Motor neuron (in vitro differentiated cells): ENCODE data around the gene CPED1. TPM values are rescaled to one million over a fixed set of nuclear protein-coding genes. Genes with fewer than 3 reads are reported as not detected.

Experiments
- ATAC-seq, 8 experiments: fragments of 200-7000 bp; cut with Tn5 transposase; replicated peaks in 6 of 8; 2 replicates each; pipeline ENCODE4 v1.8.0; 2021; ENCODE audit warnings: mild to moderate bottlenecking in 8 of 8, moderate library complexity in 8 of 8
- H3K27ac ChIP-seq, 2 donors: fragments of 250-450 bp; sonication (Bioruptor Pico); 2 replicates each; pipeline ENCODE4 v1.9.0; 2021; ENCODE audit warnings: antibody characterized with exemption in 2 of 2, mild to moderate bottlenecking in 2 of 2, moderate library complexity in 1 of 2
- H3K4me1 ChIP-seq, 2 donors: fragments of 250-450 bp; sonication (Bioruptor Pico); replicated peaks in 1 of 2; 2 replicates each; pipeline ENCODE4 v1.6.1; 2021; ENCODE audit warnings: antibody characterized with exemption in 2 of 2, mild to moderate bottlenecking in 2 of 2, moderate library complexity in 1 of 2
- H3K4me3 ChIP-seq, 5 donors: fragments of 250-450 bp; sonication (Bioruptor Pico); 2 replicates each; pipeline ENCODE4 v1.9.0; 2021; ENCODE audit warnings: antibody characterized with exemption in 5 of 5, mild to moderate bottlenecking in 5 of 5, moderate library complexity in 4 of 5
- WGBS, 10 experiments: fragments of 450-650 bp; shearing (Covaris generic); methylation state at CpG; one replicate each; pipeline ENCODE4 v1.0.0; 2022; 5-methylcytosine and 5-hydroxymethylcytosine counted together
- in situ Hi-C, 9 experiments: fragments of 400-800 bp; cut with MboI; loops; one replicate each; pipeline ENCODE4 v1.15.0; 2021; ENCODE audit warnings: low sequenced_read_pairs in 9 of 9, low pct_unique_long_range_greater_than_20kb in 2 of 9; ENCODE audit not compliant: unreplicated experiment in 9 of 9
- total RNA-seq, 8 experiments: library from RNA; unstranded; fragments of 300-600 nt; gene quantifications; 2 replicates each; pipeline versions ENCODE4 v1.2.3 to v1.2.4, GENCODE V29; 2022

The CPED1 gene
- total RNA-seq, 8 experiments from 2014 or later = 0.05 to 21.8 (median 0.47) TPM; not detected in 1

GRCh38 chr7:121192834-121193233 is 204.3 kb downstream of the CPED1 start:
- Histone ChIP-seq H3K4me1 (peaks cover 0 to 18% of the 10 kb centered on the region in 2 donors), H3K4me3 (no peak overlapping the region), H3K27ac (no peak overlapping the region)
- ATAC-seq = no peak
- 79 to 98% (median 92%) methylated on average over 2 to 3 of the region's 3 CpGs; no CpG with 5 or more reads in 2 of the 10 experiments for WGBS, 10 experiments
- in situ Hi-C loops = no loop called here

DNA sequence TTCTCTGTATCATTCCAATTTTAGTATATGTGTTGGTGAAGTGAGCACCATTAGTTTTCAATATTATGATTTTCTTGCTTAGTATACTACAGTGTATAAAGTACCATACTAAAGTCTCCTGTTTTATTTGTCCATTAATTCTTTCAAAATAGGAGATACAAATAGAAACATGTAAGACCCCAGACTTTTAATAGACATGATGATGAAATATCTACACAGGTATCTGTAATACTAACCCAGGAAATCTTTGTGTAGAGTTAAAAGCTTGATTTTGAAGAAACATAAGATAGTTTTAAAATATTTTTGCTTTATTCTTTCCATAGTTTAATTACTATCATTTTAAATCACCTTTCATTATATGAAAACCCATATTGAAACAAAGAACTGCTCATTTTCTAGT is 206.5 kb downstream of the CPED1 start:
- no peak for ATAC-seq
- Histone ChIP-seq H3K4me3 (no peak overlapping the region), H3K4me1 (peaks cover 0 to 18% of the 10 kb centered on the region in 2 donors), H3K27ac (no peak overlapping the region)
- in situ Hi-C loops = no loop called here

- H3K4me3 ChIP-seq = no peak overlapping the region
- 70 to 100% (median 100%) methylated on average over 2 to 3 of the region's 3 CpGs; no CpG with 5 or more reads in 3 of the 10 experiments for WGBS, 10 experiments
- ATAC-seq = peak in 2 of 8 experiments; percentile 19 to 43
- H3K4me1 ChIP-seq = peaks cover 0 to 18% of the 10 kb centered on the region in 2 donors
- peak overlapping the region in 1 of 2 donors; percentile 16 for H3K27ac ChIP-seq
- in situ Hi-C loops = no loop called here
These were observed 207.4 kb downstream of the CPED1 start for GRCh38 chr7:121195874-121196273.

GRCh38 chr7:121196286-121196685 is 207.8 kb downstream of the CPED1 start:
- H3K27ac ChIP-seq = peak overlapping the region in 1 of 2 donors; percentile 16
- H3K4me1 ChIP-seq = peaks cover 0 to 18% of the 10 kb centered on the region in 2 donors
- in situ Hi-C loops = no loop called here
- H3K4me3 ChIP-seq = no peak overlapping the region
- ATAC-seq = peak in 5 of 8 experiments; percentile 72 to 92 (median 74)

GRCh38 chr7:121197455-121197854 is 208.9 kb downstream of the CPED1 start:
- WGBS, 10 experiments = 44 to 100% (median 92%) methylated on average over 1 to 3 of the region's 3 CpGs; no CpG with 5 or more reads in 4 of the 10 experiments
- Histone ChIP-seq H3K4me1 (peaks cover 0 to 18% of the 10 kb centered on the region in 2 donors), H3K27ac (no peak overlapping the region), H3K4me3 (no peak overlapping the region)
- peak in 2 of 8 experiments; percentile 64 to 82 for ATAC-seq
- in situ Hi-C loops = no loop called here

DNA sequence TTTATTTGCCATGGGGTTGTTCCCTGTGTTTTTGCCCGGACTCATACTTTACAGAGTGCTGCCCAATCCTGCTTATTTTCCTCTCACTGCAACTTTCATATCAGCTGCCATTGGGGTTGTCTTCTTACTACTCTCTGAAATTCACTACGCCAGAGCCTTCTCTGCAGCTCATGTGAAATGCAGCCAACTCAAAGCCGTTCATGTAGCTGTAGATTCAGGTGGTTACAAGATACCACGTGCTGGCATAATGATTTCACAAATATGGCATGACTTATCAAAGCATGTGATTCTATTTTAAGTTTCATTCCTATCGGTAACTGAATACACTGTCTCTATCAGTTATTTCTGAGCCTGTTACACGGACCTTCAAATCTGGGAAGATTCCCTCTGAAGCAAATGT is 210.0 kb downstream of the CPED1 start:
- WGBS, 10 experiments = 80 to 100% (median 88%) methylated on average over 1 to 6 of the region's 6 CpGs
- in situ Hi-C loops = no loop called here
- ATAC-seq = no peak
- Histone ChIP-seq H3K4me3 (no peak overlapping the region), H3K27ac (no peak overlapping the region), H3K4me1 (peaks cover 0 to 18% of the 10 kb centered on the region in 2 donors)

DNA sequence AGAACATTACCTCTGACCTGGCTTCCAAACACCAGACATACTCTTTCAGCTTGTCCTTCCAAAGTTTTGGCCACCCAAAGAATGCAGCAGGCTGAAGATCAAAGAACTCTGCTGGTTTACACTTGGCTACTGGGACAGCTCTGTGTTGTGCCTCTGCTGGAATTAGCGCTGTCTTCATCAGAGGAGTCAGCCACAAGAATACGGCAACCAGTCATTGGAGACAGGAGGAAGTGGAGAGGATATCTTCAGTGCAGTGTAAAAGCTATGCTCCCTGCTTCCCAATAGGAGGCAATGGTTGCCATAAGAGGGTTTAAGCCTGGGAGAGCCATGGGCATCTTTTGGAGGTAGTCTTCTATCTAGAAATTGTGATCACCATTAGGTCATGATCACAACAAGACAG is 213.6 kb downstream of the CPED1 start:
- peaks cover 0 to 5% of the 10 kb centered on the region in 2 donors for H3K4me1 ChIP-seq
- H3K4me3 ChIP-seq = no peak overlapping the region
- 83 to 100% (median 95%) methylated on average over 1 to 2 of the region's 2 CpGs; no CpG with 5 or more reads in 4 of the 10 experiments for WGBS, 10 experiments
- no peak for ATAC-seq
- no peak overlapping the region for H3K27ac ChIP-seq
- in situ Hi-C loops = no loop called here

- no peak overlapping the region for H3K4me3 ChIP-seq
- H3K27ac ChIP-seq = no peak overlapping the region
- in situ Hi-C loops = no loop called here
- no peak for ATAC-seq
- H3K4me1 ChIP-seq = no peaks in the 10 kb centered on the region
- WGBS, 10 experiments = 37 to 100% (median 77%) methylated on average over 1 to 2 of the region's 2 CpGs; no CpG with 5 or more reads in 1 of the 10 experiments
These were observed 214.3 kb downstream of the CPED1 start for GRCh38 chr7:121202834-121203233.

- in situ Hi-C loops = no loop called here
These were observed 216.0 kb downstream of the CPED1 start for GRCh38 chr7:121204537-121204936.

GRCh38 chr7:121205777-121206176 is 217.3 kb downstream of the CPED1 start:
- no peak overlapping the region for H3K27ac ChIP-seq
- in situ Hi-C loops = no loop called here
- no peaks in the 10 kb centered on the region for H3K4me1 ChIP-seq

More at GRCh38 chr7:121204537-121204936, 216.0 kb downstream of the CPED1 start:
- Histone ChIP-seq H3K4me3 (no peak overlapping the region), H3K27ac (no peak overlapping the region), H3K4me1 (no peaks in the 10 kb centered on the region)
- ATAC-seq = peak in 3 of 8 experiments; percentile 52 to 88 (median 83)
- WGBS, 10 experiments = 0 to 100% (median 75%) methylated on average over 1 of the region's 1 CpG; no CpG with 5 or more reads in 3 of the 10 experiments

DNA sequence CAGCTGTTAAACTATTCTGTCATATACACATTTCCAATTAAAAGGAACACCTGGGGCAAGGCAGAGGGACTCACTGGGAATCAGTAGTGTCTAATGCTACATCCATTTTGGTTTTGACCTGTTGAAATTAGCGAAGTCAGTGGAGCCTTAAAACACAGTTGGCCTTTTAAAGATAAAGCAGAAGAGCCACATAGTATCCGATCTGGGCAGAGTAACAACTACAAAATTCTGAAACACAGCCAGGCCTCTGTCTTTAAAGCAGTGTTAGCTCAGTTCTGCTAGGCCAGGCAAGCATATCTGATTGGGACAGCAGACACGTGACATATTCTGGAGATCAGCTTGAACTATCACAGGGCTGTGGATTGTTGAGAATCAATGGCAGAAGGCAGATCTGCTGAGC is 222.7 kb downstream of the CPED1 start:
- WGBS, 10 experiments = 40 to 100% (median 83%) methylated on average over 1 to 3 of the region's 3 CpGs; no CpG with 5 or more reads in 3 of the 10 experiments
- no peak for ATAC-seq
- Histone ChIP-seq H3K4me1 (no peaks in the 10 kb centered on the region), H3K27ac (no peak overlapping the region), H3K4me3 (no peak overlapping the region)
- in situ Hi-C loops = no loop called here

More at GRCh38 chr7:121205777-121206176, 217.3 kb downstream of the CPED1 start:
- no peak overlapping the region for H3K4me3 ChIP-seq
- ATAC-seq = no peak

- Histone ChIP-seq H3K4me1 (no peaks in the 10 kb centered on the region), H3K4me3 (no peak overlapping the region), H3K27ac (no peak overlapping the region)
- in situ Hi-C loops = no loop called here
- WGBS, 10 experiments = 13 to 100% (median 43%) methylated on average over 1 to 2 of the region's 2 CpGs; no CpG with 5 or more reads in 3 of the 10 experiments
- no peak for ATAC-seq
These were observed 223.5 kb downstream of the CPED1 start for GRCh38 chr7:121212036-121212435.

DNA sequence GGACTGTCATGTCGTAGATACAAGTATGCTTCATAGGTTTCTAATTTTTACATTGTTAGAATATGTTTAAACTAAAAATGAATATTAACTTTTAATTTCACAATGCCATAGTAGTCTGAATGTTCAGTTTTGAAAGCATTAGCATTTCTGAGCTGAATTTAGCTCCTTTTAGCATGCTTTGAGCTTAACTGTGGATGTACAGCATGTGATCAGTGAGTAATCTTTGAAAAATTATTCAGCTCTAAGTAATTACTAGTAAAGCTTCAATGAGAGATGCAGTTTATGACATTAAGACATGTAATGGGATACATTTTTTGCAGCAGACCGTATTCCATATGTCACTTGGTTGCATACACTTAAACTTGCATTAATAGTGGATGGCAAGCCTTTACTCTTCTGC is 226.1 kb downstream of the CPED1 start:
- peak in 5 of 8 experiments; percentile 55 to 76 (median 62) for ATAC-seq
- Histone ChIP-seq H3K27ac (no peak overlapping the region), H3K4me1 (no peaks in the 10 kb centered on the region), H3K4me3 (no peak overlapping the region)
- 51 to 100% (median 74%) methylated on average over 1 to 2 of the region's 2 CpGs; no CpG with 5 or more reads in 3 of the 10 experiments for WGBS, 10 experiments
- in situ Hi-C loops = no loop called here

GRCh38 chr7:121219026-121219425 is 230.5 kb downstream of the CPED1 start:
- Histone ChIP-seq H3K4me1 (no peaks in the 10 kb centered on the region), H3K27ac (no peak overlapping the region), H3K4me3 (no peak overlapping the region)
- in situ Hi-C loops = no loop called here
- 17 to 100% (median 50%) methylated on average over 1 to 2 of the region's 2 CpGs; no CpG with 5 or more reads in 1 of the 10 experiments for WGBS, 10 experiments
- ATAC-seq = no peak
